Measurements from ENCODE around the gene RFK. TPM values are rescaled to one million over a fixed set of nuclear protein-coding genes. Genes with fewer than 3 reads are reported as not detected.

Gene RFK
- total and polyA plus RNA-seq, 7 donors: 12.9 to 145 (median 23.5) TPM

DNA sequence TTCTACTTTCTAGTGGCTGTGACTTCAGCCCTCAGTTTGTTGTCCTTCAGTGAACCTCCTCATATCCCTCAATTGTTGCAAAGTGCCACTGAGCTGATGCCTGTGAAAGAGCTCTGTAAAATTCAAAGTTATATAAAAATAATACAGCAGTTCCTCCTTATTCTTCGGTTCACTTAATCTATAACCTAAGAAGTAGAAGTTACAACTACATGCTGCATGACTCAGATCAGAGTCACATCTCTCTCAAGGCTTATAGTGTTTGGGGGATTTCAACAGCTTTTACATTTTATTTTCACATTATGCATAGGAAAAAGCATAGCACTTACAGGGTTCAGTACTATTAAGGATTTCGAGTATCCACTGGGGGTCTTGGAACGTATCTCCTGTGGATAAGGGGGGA, 39.6 kb upstream of the RFK start:
- no peak for TF ChIP-seq POLR2A (IDR thresholded peaks at IDR 0.05)
- no peak for TF ChIP-seq POLR2AphosphoS5 (IDR thresholded peaks at IDR 0.05)
- TF ChIP-seq CTCF (IDR thresholded peaks at IDR 0.05): no peak
- TF ChIP-seq EP300 (IDR thresholded peaks at IDR 0.05): no peak
- DNase-seq: no peak
- Histone ChIP-seq H3K36me3 (no peaks in the 10 kb centered on the region), H3K27ac (no peak overlapping the region), H3K9me3 (no peaks in the 10 kb centered on the region), H3K4me1 (no peaks in the 10 kb centered on the region), H3K4me3 (no peak overlapping the region), H3K27me3 (no peaks in the 10 kb centered on the region)
- intact Hi-C loops (cut with DNase I): no loop called here
- 77 to 84% methylated on average over 3 of the region's 3 CpGs for WGBS, 2 donors

- Histone ChIP-seq H3K4me3 (no peak overlapping the region), H3K9me3 (no peaks in the 10 kb centered on the region), H3K27ac (no peak overlapping the region), H3K27me3 (no peaks in the 10 kb centered on the region), H3K36me3 (no peaks in the 10 kb centered on the region), H3K4me1 (no peaks in the 10 kb centered on the region)
- TF ChIP-seq CTCF (IDR thresholded peaks at IDR 0.05): no peak
- TF ChIP-seq POLR2A (IDR thresholded peaks at IDR 0.05): no peak
- TF ChIP-seq EP300 (IDR thresholded peaks at IDR 0.05): no peak
- no peak for TF ChIP-seq POLR2AphosphoS5 (IDR thresholded peaks at IDR 0.05)
- 94 to 95% methylated on average over 5 of the region's 5 CpGs for WGBS, 2 donors
- DNase-seq: no peak
- intact Hi-C loops (cut with DNase I): no loop called here
These were observed 39.2 kb upstream of the RFK start for GRCh38 chr9:76433406-76433805.

- Histone ChIP-seq H3K4me1 (no peaks in the 10 kb centered on the region), H3K27me3 (no peaks in the 10 kb centered on the region), H3K4me3 (no peak overlapping the region), H3K27ac (no peak overlapping the region), H3K36me3 (no peaks in the 10 kb centered on the region), H3K9me3 (no peaks in the 10 kb centered on the region)
- DNase-seq: no peak
- WGBS, 2 donors: 91 to 92% methylated on average over 8 of the region's 8 CpGs
- intact Hi-C loops (cut with DNase I): no loop called here
- no peak for TF ChIP-seq EP300 (IDR thresholded peaks at IDR 0.05)
- no peak for TF ChIP-seq POLR2A (IDR thresholded peaks at IDR 0.05)
- no peak for TF ChIP-seq POLR2AphosphoS5 (IDR thresholded peaks at IDR 0.05)
- TF ChIP-seq CTCF (IDR thresholded peaks at IDR 0.05): no peak
These were observed 37.4 kb upstream of the RFK start for GRCh38 chr9:76431601-76432000.

- H3K4me1 ChIP-seq: no peaks in the 10 kb centered on the region
- intact Hi-C loops (cut with DNase I): no loop called here
- no peak overlapping the region for H3K4me3 ChIP-seq
- no peak overlapping the region for H3K27ac ChIP-seq
- TF ChIP-seq POLR2AphosphoS5 (IDR thresholded peaks at IDR 0.05) (no peak), EP300 (IDR thresholded peaks at IDR 0.05) (no peak), CTCF (IDR thresholded peaks at IDR 0.05) (no peak), POLR2A (IDR thresholded peaks at IDR 0.05) (no peak)
- H3K9me3 ChIP-seq: no peaks in the 10 kb centered on the region
- no peaks in the 10 kb centered on the region for H3K36me3 ChIP-seq
- H3K27me3 ChIP-seq: no peaks in the 10 kb centered on the region
- 89 to 93% methylated on average over 7 of the region's 7 CpGs for WGBS, 2 donors
- no peak for DNase-seq
These were observed 32.7 kb upstream of the RFK start for GRCh38 chr9:76426807-76427419.

All from sigmoid colon (tissue), 7 donors.